BJ (cell line): Measurements from ENCODE around the gene TIMELESS. TPM values are rescaled to one million over a fixed set of nuclear protein-coding genes. Genes with fewer than 3 reads are reported as not detected.
"Not testable (repeated sequence)": the region's sequence is repeated elsewhere in the genome, so short reads cannot be mapped to it uniquely, and the experiment has no call there.

Source experiments
- CTCF ChIA-PET: fragments of 350-600 bp; formaldehyde crosslinking; extraction: SDS; loops from one replicate; lab custom pipeline; 2021; ENCODE audit warnings: antibody characterized with exemption, inconsistent platforms; lab: Yijun Ruan, JAX
- POLR2A ChIA-PET: fragments of 300-600 bp; sonication (Branson Sonifier 250); formaldehyde crosslinking; extraction: SDS; loops from one replicate; lab custom pipeline; 2021; ENCODE audit warnings: antibody characterized with exemption; lab: Charles Lee
- DNase-seq: peaks from one replicate; pipeline ENCODE4 v3.0.0-alpha.2; 2011; ENCODE audit warnings: low read depth
- H3K27me3 ChIP-seq: 2 replicates; pipeline ENCODE4 v1.6.0; 2011; ENCODE audit warnings: low read length; ENCODE audit not compliant: control insufficient read depth, insufficient read depth
- H3K36me3 ChIP-seq: 2 replicates; pipeline ENCODE4 v1.5.1; 2011; ENCODE audit warnings: low read length; ENCODE audit not compliant: control insufficient read depth, insufficient read depth
- H3K4me3 ChIP-seq: 2 replicates; pipeline ENCODE4 v1.5.1; 2011; ENCODE audit warnings: low read depth, mild to moderate bottlenecking, control low read depth, low read length
- CTCF ChIP-seq: IDR thresholded peaks from 2 replicates; pipeline ENCODE4 v1.5.1; 2011; ENCODE audit warnings: low read depth, mild to moderate bottlenecking, control low read depth, inconsistent platforms, low read length, moderate library complexity; ENCODE audit not compliant: insufficient read depth
- polyA plus RNA-seq: library from polyadenylated mRNA; depleted of rRNA; stranded (reverse); fragments of >200 nt; gene quantifications from 2 replicates; pipeline ENCODE4 v1.2.3, GENCODE V29; 2011

The TIMELESS gene
- polyA plus RNA-seq, 1 experiment = 2.3 TPM

GRCh38 chr12:56411781-56412639 is 37.2 kb downstream of the TIMELESS start:
- no peak for DNase-seq
- no peak overlapping the region for H3K4me3 ChIP-seq
- H3K36me3 ChIP-seq = no peaks in the 10 kb centered on the region
- POLR2A ChIA-PET = interaction anchor here (0.7 kb wide), 1 partner anchor 38 kb away, joined by 6 read pairs; no protein-coding TSS in a partner anchor
- TF ChIP-seq CTCF = no peak
- CTCF ChIA-PET = no interaction called here
- no peaks in the 10 kb centered on the region for H3K27me3 ChIP-seq

- no peak for TF ChIP-seq CTCF
- ChIA-PET POLR2A (no interaction called here), CTCF (no interaction called here)
- Histone ChIP-seq H3K4me3 (no peak overlapping the region), H3K36me3 (no peaks in the 10 kb centered on the region), H3K27me3 (no peaks in the 10 kb centered on the region)
- no peak for DNase-seq
Measured at GRCh38 chr12:56410768-56411167, 38.5 kb downstream of the TIMELESS start.

GRCh38 chr12:56408799-56409417 is 40.3 kb downstream of the TIMELESS start:
- CTCF ChIA-PET = no interaction called here
- no peak for TF ChIP-seq CTCF
- DNase-seq = no peak
- H3K4me3 ChIP-seq = no peak overlapping the region
- no peaks in the 10 kb centered on the region for H3K27me3 ChIP-seq
- POLR2A ChIA-PET = no interaction called here
- no peaks in the 10 kb centered on the region for H3K36me3 ChIP-seq

GRCh38 chr12:56404227-56404626 is 45.0 kb downstream of the TIMELESS start:
- H3K4me3 ChIP-seq, POLR2A ChIA-PET, H3K36me3 ChIP-seq, CTCF ChIA-PET, DNase-seq, H3K27me3 ChIP-seq: not testable (repeated sequence)

- DNase-seq, H3K4me3 ChIP-seq, CTCF ChIA-PET, H3K27me3 ChIP-seq, POLR2A ChIA-PET, H3K36me3 ChIP-seq: not testable (repeated sequence)
Measured at GRCh38 chr12:56401612-56402011, 47.6 kb downstream of the TIMELESS start.

- not testable (repeated sequence) for DNase-seq
Measured at GRCh38 chr12:56401125-56401524, 48.1 kb downstream of the TIMELESS start.

GRCh38 chr12:56399466-56399865 is 49.8 kb downstream of the TIMELESS start:
- H3K4me3 ChIP-seq, DNase-seq, H3K36me3 ChIP-seq, H3K27me3 ChIP-seq, POLR2A ChIA-PET: not testable (repeated sequence)
- CTCF ChIA-PET = interaction anchor here (0.6 kb wide), 1 partner anchor 22 kb away, joined by 3 read pairs; no protein-coding TSS in a partner anchor

More at GRCh38 chr12:56401125-56401524, 48.1 kb downstream of the TIMELESS start:
- CTCF ChIA-PET, H3K4me3 ChIP-seq, H3K36me3 ChIP-seq, POLR2A ChIA-PET, H3K27me3 ChIP-seq: not testable (repeated sequence)
